Endodermal cell (in vitro differentiated cells): ENCODE data around the gene GPS1. TPM values are rescaled to one million over a fixed set of nuclear protein-coding genes. Genes with fewer than 3 reads are reported as not detected.
A peak's percentile ranks its signal among the peaks of the same experiment; 100 is the strongest.

ENCODE experiments used
- DNase-seq: peaks from one replicate; pipeline ENCODE4 v3.0.0-alpha.2; 2017
- H3K27ac ChIP-seq: 2 replicates; pipeline ENCODE4 v1.5.1; 2013; ENCODE audit warnings: mild to moderate bottlenecking, low read depth, low read length, moderate library complexity
- H3K27me3 ChIP-seq: 2 replicates; pipeline ENCODE4 v1.6.1; 2013; ENCODE audit warnings: mild to moderate bottlenecking, low read length, moderate library complexity; ENCODE audit not compliant: insufficient read depth, control insufficient read depth, poor library complexity, severe bottlenecking
- H3K36me3 ChIP-seq: 2 replicates; pipeline ENCODE4 v1.7.0; 2013; ENCODE audit warnings: mild to moderate bottlenecking, low read length, moderate library complexity; ENCODE audit not compliant: control insufficient read depth, insufficient read depth
- H3K4me1 ChIP-seq: one replicate; pipeline ENCODE4 v1.7.0; 2013; ENCODE audit warnings: low read length; ENCODE audit not compliant: control insufficient read depth, insufficient read depth
- H3K4me3 ChIP-seq: 2 replicates; pipeline ENCODE4 v1.5.1; 2013; ENCODE audit warnings: mild to moderate bottlenecking, low read length, moderate library complexity
- H3K9ac ChIP-seq: 2 replicates; pipeline ENCODE4 v1.6.1; 2013; ENCODE audit warnings: mild to moderate bottlenecking, low read length, moderate library complexity; ENCODE audit not compliant: poor library complexity, severe bottlenecking; ENCODE audit errors: extremely low read depth
- H3K9me3 ChIP-seq: 2 replicates; pipeline ENCODE4 v1.6.1; 2013; ENCODE audit warnings: mild to moderate bottlenecking, low read length, moderate library complexity; ENCODE audit not compliant: control insufficient read depth
- H3K27ac Mint-ChIP-seq: 2 replicates; pipeline ENCODE4 v1.8.0; 2020; ENCODE audit warnings: mixed read lengths
- H3K27me3 Mint-ChIP-seq: 2 replicates; pipeline ENCODE4 v1.8.0; 2021; ENCODE audit warnings: mild to moderate bottlenecking, mixed read lengths; ENCODE audit not compliant: insufficient read depth
- H3K36me3 Mint-ChIP-seq: 2 replicates; pipeline ENCODE4 v1.8.0; 2020; ENCODE audit warnings: low read depth, mixed read lengths
- H3K4me1 Mint-ChIP-seq: 2 replicates; pipeline ENCODE4 v1.8.0; 2020; ENCODE audit warnings: mixed read lengths
- H3K4me3 Mint-ChIP-seq: 2 replicates; pipeline ENCODE4 v1.8.0; 2020; ENCODE audit warnings: mild to moderate bottlenecking, moderate library complexity, mixed read lengths
- H3K9me3 Mint-ChIP-seq: 2 replicates; pipeline ENCODE4 v1.8.0; 2020; ENCODE audit warnings: mild to moderate bottlenecking, mixed read lengths
- CTCF ChIP-seq: fragments of 200-600 bp; sonication (generic); conservative IDR thresholded peaks from 2 replicates; pipeline ENCODE4 v1.5.0; 2021; ENCODE audit warnings: antibody characterized with exemption, mild to moderate bottlenecking
- WGBS, 2 experiments: methylation state at CpG; one replicate each; pipeline versions ENCODE4 v1.1.5 to v1.1.7; 2013; ENCODE audit warnings: missing lambda C conversion rate in 2 of 2, mixed read lengths in 1 of 2; ENCODE audit not compliant: insufficient coverage in 1 of 2, insufficient read length in 1 of 2; 5-methylcytosine and 5-hydroxymethylcytosine counted together
- total RNA-seq, 2 donors: library from RNA; stranded (reverse); fragmentation: NEBNext Ultra II Directional in 1 of 2; extraction: Animal tissue kit (Norgen Biotek cat#: 25700) in 1 of 2; gene quantifications; 2 replicates in 1 of 2; 3 replicates in 1 of 2; pipeline ENCODE4 v1.2.1, GENCODE V29; 2021

Gene GPS1
- total RNA-seq, 2 donors from 2014 or later: 152 to 153 TPM

DNA sequence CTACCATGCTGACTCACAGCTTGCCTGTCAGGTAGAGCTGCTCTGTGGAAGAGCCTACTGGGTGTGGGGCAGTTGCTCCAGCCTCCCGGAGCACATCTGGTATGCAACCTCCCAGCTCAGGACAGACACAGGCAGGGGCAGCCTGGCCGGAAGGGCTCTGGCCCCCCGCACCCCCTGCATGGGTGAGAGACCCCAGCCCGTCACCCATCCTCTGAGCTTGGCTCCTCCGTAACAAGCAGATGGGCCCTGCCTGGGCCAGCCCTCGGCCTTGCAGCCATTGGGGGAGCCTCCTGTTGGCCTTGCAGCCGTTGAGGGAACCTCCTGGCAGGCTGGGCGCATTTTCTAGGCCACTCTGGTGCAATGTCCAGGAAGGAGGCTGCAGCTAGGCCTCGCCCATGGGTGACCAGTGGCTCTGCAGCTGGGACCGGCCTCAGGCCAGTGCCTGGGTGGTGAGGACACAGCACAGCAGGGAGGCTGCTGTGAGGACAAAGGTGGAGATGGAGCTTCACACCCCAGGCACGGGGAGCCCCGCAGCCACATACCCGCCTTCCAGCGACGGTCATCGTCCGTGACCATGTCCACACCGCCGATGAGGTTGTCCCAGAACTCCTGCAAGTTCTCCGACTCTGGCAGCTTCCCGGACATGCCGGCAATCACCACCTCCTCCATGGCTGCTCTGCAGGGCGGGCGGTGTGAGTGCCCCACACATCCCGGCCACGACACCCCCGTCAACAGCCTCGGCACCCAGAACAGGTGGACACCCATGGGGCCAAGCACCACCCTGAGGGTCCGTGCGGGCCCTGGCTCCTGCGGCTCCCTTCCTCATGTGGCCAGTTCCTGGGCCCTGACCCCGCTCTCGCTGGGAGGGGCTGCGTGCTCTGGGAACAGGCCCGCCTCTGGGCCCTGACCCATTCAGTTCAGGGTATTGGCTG lies 44.3 kb downstream of the GPS1 start:
- Mint-ChIP-seq H3K36me3 (peaks cover 17% of the 10 kb centered on the region), H3K9me3 (no peaks in the 10 kb centered on the region), H3K4me1 (peaks cover 15% of the 10 kb centered on the region), H3K27ac (no peak overlapping the region), H3K27me3 (no peaks in the 10 kb centered on the region), H3K4me3 (peak overlapping the region; percentile 68)
- Histone ChIP-seq H3K27me3 (no peaks in the 10 kb centered on the region), H3K9ac (peak overlapping the region; percentile 67), H3K4me1 (peaks cover 17% of the 10 kb centered on the region), H3K36me3 (peaks cover 43% of the 10 kb centered on the region), H3K9me3 (no peaks in the 10 kb centered on the region), H3K4me3 (peak overlapping the region; percentile 88), H3K27ac (peak overlapping the region; percentile 17)
- no peak for DNase-seq
- no peak for TF ChIP-seq CTCF
- 86 to 93% methylated on average over 26 to 35 of the region's 35 CpGs for WGBS, 2 experiments

- no peak overlapping the region for H3K27ac Mint-ChIP-seq
- WGBS, 2 experiments: 56% methylated on average over 8 of the region's 8 CpGs; no CpG with 5 or more reads in 1 of the 2 experiments
- Histone ChIP-seq H3K9me3 (no peaks in the 10 kb centered on the region), H3K9ac (peak overlapping the region; percentile 67), H3K27ac (peak overlapping the region; percentile 49), H3K36me3 (peaks cover 39% of the 10 kb centered on the region), H3K4me3 (peak overlapping the region; percentile 88), H3K4me1 (peaks cover 17% of the 10 kb centered on the region), H3K27me3 (no peaks in the 10 kb centered on the region)
- H3K9me3 Mint-ChIP-seq: no peaks in the 10 kb centered on the region
- peaks cover 19% of the 10 kb centered on the region for H3K4me1 Mint-ChIP-seq
- no peak for TF ChIP-seq CTCF
- peaks cover 13% of the 10 kb centered on the region for H3K36me3 Mint-ChIP-seq
- H3K27me3 Mint-ChIP-seq: no peaks in the 10 kb centered on the region
- peak overlapping the region; percentile 68 for H3K4me3 Mint-ChIP-seq
- DNase-seq: no peak
These were observed 45.0 kb downstream of the GPS1 start for GRCh38 chr17:82096709-82097183.

GRCh38 chr17:82097184-82097918 lies 45.7 kb downstream of the GPS1 start:
- no peaks in the 10 kb centered on the region for H3K9me3 ChIP-seq
- peak overlapping the region; percentile 68 for H3K4me3 Mint-ChIP-seq
- peaks cover 17% of the 10 kb centered on the region for H3K4me1 ChIP-seq
- H3K27ac ChIP-seq: peak overlapping the region; percentile 53
- WGBS, 2 experiments: 0 to 1% methylated on average over 9 to 77 of the region's 77 CpGs
- H3K9ac ChIP-seq: peak overlapping the region; percentile 67
- peak overlapping the region; percentile 88 for H3K4me3 ChIP-seq
- no peaks in the 10 kb centered on the region for H3K27me3 Mint-ChIP-seq
- no peak overlapping the region for H3K27ac Mint-ChIP-seq
- DNase-seq: peak; percentile 79
- H3K36me3 Mint-ChIP-seq: peaks cover 13% of the 10 kb centered on the region
- H3K27me3 ChIP-seq: no peaks in the 10 kb centered on the region
- no peak for TF ChIP-seq CTCF
- no peaks in the 10 kb centered on the region for H3K9me3 Mint-ChIP-seq
- peaks cover 22% of the 10 kb centered on the region for H3K4me1 Mint-ChIP-seq
- peaks cover 34% of the 10 kb centered on the region for H3K36me3 ChIP-seq
